HEK293 (cell line): ENCODE results near the gene GTPBP3.

Experiments
- CTCF ChIA-PET: fragments of 350-600 bp; formaldehyde crosslinking; extraction: SDS; loops from one replicate; lab custom pipeline; 2021; ENCODE audit warnings: antibody characterized with exemption; lab: Yijun Ruan, JAX
- POLR2A ChIA-PET: fragments of 300-600 bp; formaldehyde crosslinking; extraction: SDS; loops from one replicate; lab custom pipeline; 2020; ENCODE audit warnings: antibody characterized with exemption, inconsistent platforms; lab: Yijun Ruan, JAX
- H3K27ac ChIP-seq: fragments of 200-500 bp; sonication (Bioruptor generic); 2 replicates; pipeline ENCODE4 v1.5.1; 2014; ENCODE audit warnings: low read depth, low read length, control low read depth, inconsistent platforms; ENCODE audit errors: extremely low read depth
- H3K36me3 ChIP-seq, 2 experiments: fragments of 200-500 bp in 1 of 2; sonication (Bioruptor generic) in 1 of 2; 1 replicate in 1 of 2; 2 replicates in 1 of 2; pipeline ENCODE4 v1.5.1; 2014 to 2017; ENCODE audit warnings: inconsistent platforms in 2 of 2, low read length in 2 of 2; ENCODE audit not compliant: control insufficient read depth in 2 of 2, insufficient read depth in 1 of 2
- H3K4me1 ChIP-seq: fragments of 200-500 bp; sonication (Bioruptor generic); 2 replicates; pipeline ENCODE4 v1.5.1; 2014; ENCODE audit warnings: mild to moderate bottlenecking, low read length, inconsistent platforms; ENCODE audit not compliant: control insufficient read depth, insufficient read depth
- H3K4me3 ChIP-seq: 2 replicates; pipeline ENCODE4 v1.5.1; 2011; ENCODE audit warnings: low read depth, mild to moderate bottlenecking, control low read depth, low read length, moderate library complexity
- H3K9me3 ChIP-seq: fragments of 200-500 bp; sonication (Bioruptor generic); 2 replicates; pipeline ENCODE4 v1.5.1; 2014; ENCODE audit warnings: low read depth, low read length, inconsistent platforms; ENCODE audit not compliant: control insufficient read depth, insufficient read depth
- GLIS2 ChIP-seq: fragments of 450-650 bp; formaldehyde crosslinking; IDR thresholded peaks from 2 replicates; pipeline ENCODE4 v1.5.1; 2016; ENCODE audit warnings: missing biosample characterization, missing genetic modification characterization
- PRDM2 ChIP-seq: fragments of 450-650 bp; formaldehyde crosslinking; IDR thresholded peaks from 2 replicates; pipeline ENCODE4 v1.5.1; 2016; ENCODE audit warnings: missing biosample characterization, missing genetic modification characterization, borderline replicate concordance
- SALL2 ChIP-seq: fragments of 450-650 bp; formaldehyde crosslinking; IDR thresholded peaks from 2 replicates; pipeline ENCODE4 v1.5.0; 2017; ENCODE audit warnings: missing biosample characterization, mild to moderate bottlenecking, missing genetic modification characterization, borderline replicate concordance
- WT1 ChIP-seq: fragments of 450-650 bp; formaldehyde crosslinking; IDR thresholded peaks from 2 replicates; pipeline ENCODE4 v1.5.1; 2016; ENCODE audit warnings: missing biosample characterization, missing genetic modification characterization
- ZBTB8A ChIP-seq: fragments of 450-650 bp; formaldehyde crosslinking; IDR thresholded peaks from 2 replicates; pipeline ENCODE4 v1.5.1; 2016; ENCODE audit warnings: missing biosample characterization, missing genetic modification characterization
- ZNF221 ChIP-seq: fragments of 450-650 bp; formaldehyde crosslinking; IDR thresholded peaks from 2 replicates; pipeline ENCODE4 v1.5.1; 2017; ENCODE audit warnings: missing biosample characterization, missing genetic modification characterization, borderline replicate concordance
- ZNF341 ChIP-seq: fragments of 450-650 bp; formaldehyde crosslinking; IDR thresholded peaks from 2 replicates; pipeline ENCODE4; 2016; ENCODE audit warnings: low read depth, missing biosample characterization, missing genetic modification characterization
- ZNF398 ChIP-seq: fragments of 450-650 bp; formaldehyde crosslinking; IDR thresholded peaks from 2 replicates; pipeline ENCODE4 v1.5.1; 2017; ENCODE audit warnings: missing biosample characterization, missing genetic modification characterization
- ZNF76 ChIP-seq: fragments of 450-650 bp; formaldehyde crosslinking; IDR thresholded peaks from 2 replicates; pipeline ENCODE4; 2016; ENCODE audit warnings: low read depth, missing biosample characterization, missing genetic modification characterization, borderline replicate concordance

GTPBP3 gene

GRCh38 chr19:17328517-17329365 is 8.6 kb upstream of the GTPBP3 start (continued):
- no peak for TF ChIP-seq PRDM2 (tag by site-specific recombination)
- 0 out of 2 replicates have a peak, but pooled peaks have one; percentile 21 for TF ChIP-seq WT1 (tag by site-specific recombination)
- TF ChIP-seq ZNF76 (tag by site-specific recombination), result no peak
- no peak for TF ChIP-seq SALL2 (tag by site-specific recombination)

GRCh38 chr19:17329366-17330261 is 7.7 kb upstream of the GTPBP3 start:
- ChIA-PET CTCF (interaction anchor here (0.6 to 0.7 kb wide), 2 partner anchors 20 to 628 kb away, joined by 3 read pairs; no protein-coding TSS in a partner anchor), POLR2A (interaction anchor here (1.7 to 2.6 kb wide), 2 partner anchors 8 to 12 kb away, joined by 5 to 13 read pairs; no protein-coding TSS in a partner anchor)
- H3K9me3 ChIP-seq, result no peaks in the 10 kb centered on the region
- TF ChIP-seq ZNF398 (tag by site-specific recombination) (no peak), GLIS2 (tag by site-specific recombination) (peak; percentile 50; the same call in 1 of the 2 replicates)
- no peak overlapping the region for H3K4me3 ChIP-seq
- peaks cover 4% of the 10 kb centered on the region; the same call in 1 of the 2 replicates for H3K4me1 ChIP-seq
- peaks cover 0 to 20% of the 10 kb centered on the region in 2 experiments; a peak in 2 of 3 replicates for H3K36me3 ChIP-seq
- no peak overlapping the region for H3K27ac ChIP-seq

GRCh38 chr19:17330262-17331044 is 6.9 kb upstream of the GTPBP3 start:
- Histone ChIP-seq H3K27ac (no peak overlapping the region), H3K4me1 (peaks cover 4% of the 10 kb centered on the region; the same call in 1 of the 2 replicates), H3K9me3 (no peaks in the 10 kb centered on the region), H3K36me3 (peaks cover 0 to 20% of the 10 kb centered on the region in 2 experiments; a peak in 2 of 3 replicates), H3K4me3 (no peak overlapping the region)
- POLR2A ChIA-PET, result interaction anchor here (0.5 to 7.6 kb wide), 3 partner anchors 9 to 649 kb away, joined by 3 to 64 read pairs (median 5); partner anchors contain the start of gene DDA1
- TF ChIP-seq ZNF341 (tag by site-specific recombination) (peak; percentile 84), ZBTB8A (peak; percentile 14; the same call in 1 of the 2 replicates), ZNF221 (tag by site-specific recombination) (no peak)
- CTCF ChIA-PET, result interaction anchor here (0.6 kb wide), 1 partner anchor 629 kb away, joined by 3 read pairs; no protein-coding TSS in a partner anchor
